ENCODE results near the gene RCN1.
"Not testable (repeated sequence)": the region's sequence is repeated elsewhere in the genome, so short reads cannot be mapped to it uniquely, and the experiment has no call there.

RCN1 gene

DNA sequence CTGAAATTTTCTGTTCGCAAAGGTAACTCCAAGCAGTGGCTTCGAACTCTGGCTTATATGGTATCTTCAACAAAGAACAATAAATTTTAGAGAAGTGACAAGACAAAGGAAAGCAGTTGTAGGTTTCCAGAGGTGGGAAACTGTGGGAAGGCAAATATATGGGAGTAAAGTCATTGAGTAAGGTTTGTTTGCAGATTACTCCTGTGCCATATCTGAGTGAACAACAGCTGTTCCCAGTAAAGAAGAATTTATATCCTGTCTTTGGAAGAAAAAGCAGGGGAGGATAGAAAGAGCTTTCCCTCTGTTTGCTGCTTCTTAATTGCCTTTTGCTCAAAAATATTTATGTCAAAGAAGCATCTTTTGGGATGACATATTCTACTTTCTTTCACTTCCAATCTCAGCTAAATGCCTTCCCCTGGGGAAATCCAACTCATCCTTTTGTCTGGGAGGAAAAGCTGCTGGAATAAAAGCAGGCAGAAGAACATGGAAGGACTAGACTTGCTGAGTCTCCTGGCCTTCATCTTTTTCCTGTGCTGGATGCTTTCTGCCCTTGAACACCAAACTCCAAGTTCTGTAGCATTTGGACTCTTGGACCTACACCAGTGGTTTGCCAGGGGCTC, 10.4 kb upstream of the RCN1 start:
- no peak for DNase-seq

DNA sequence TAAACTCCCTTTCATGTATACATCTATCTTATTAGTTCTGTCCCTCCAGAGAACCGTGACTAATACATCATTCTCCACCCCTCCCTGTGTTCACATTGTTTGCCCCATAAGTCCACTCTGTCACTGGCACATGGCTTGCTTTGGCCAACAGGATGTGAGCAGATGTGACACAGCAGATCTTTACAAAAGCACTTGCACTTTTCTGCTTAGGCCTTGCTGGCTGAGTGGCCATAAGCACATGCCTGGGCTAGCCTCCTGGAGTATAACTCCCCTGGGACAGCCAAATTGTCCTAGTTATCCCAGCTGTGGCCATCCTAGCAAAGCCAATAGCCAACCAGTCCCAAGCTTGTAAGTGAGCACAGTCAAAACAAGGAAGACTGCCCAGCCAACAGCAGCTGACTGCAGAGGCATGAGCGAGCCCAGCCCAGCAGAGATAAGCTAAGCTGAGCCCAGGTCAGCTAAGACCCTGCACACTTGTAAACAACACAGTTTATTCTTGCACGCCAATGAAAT, 9.7 kb upstream of the RCN1 start:
- no peak for DNase-seq

DNA sequence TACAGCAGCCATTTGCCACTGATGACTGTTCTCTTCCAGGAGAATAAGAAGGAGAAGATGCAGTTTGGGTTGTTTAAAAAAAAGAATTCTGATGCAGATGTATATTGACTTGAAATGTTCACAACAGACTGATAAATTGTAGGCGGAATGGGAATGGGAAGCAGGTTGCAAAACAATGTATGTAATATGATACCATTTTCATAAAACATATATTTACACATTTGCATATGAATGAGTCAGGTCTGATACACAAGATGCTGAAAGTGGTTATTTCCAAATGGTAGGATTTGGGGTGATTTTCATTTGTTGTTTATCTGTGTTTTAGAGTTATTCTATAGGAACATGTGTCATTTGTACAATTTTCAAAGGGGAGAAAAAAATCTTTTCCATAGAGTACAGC, 9.0 kb upstream of the RCN1 start:
- DNase-seq, result no peak

DNA sequence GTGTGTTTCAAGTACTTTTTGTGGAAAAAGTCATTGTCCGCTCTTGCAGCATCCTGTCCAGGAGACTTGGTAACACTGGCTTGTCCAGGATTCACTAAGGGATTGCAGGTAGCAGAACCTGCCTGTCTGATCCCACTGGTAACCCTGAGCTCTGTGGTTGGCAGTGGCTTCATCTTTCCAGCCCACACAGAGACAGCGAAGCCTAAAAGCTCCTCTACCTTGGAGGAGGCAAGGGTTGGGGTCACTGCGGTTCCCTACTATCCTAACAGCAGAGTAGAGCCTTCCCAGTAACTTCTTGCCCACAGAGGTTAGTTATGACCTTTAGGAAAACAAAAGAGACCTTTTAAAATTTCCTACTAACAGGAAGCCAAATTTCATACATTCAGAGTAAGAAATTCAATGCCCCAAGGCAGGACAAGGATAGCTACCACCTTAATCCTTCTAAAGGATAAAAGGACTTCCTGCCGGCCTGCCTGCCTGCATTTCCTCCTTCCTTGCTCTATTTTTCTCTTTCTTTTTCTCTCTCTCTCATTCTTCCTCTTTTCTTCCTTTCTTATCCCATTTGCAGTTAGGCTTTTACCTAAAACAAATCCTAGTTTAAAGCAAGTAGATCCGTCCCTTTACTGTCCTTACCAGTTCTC, 8.4 kb upstream of the RCN1 start:
- no peak for DNase-seq

DNA sequence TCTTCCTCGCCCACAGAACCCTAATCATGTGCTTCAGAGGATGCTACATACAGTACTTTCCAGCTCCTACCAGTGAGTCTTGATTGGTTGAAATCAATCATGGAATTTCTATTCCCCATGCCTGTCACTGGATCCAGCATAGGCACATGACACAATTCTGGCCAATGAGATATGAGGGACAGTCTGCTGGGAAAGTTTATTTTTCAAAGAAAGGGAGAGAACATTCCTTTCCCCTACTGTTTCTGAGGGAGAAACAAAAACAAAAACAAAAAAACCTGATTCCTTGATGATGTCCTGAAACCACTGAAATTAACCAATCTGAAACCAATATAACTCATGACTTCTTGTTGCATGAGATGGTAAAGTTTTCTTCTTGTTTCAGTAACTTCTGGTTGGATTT, 3.3 kb upstream of the RCN1 start:
- no peak for DNase-seq

DNA sequence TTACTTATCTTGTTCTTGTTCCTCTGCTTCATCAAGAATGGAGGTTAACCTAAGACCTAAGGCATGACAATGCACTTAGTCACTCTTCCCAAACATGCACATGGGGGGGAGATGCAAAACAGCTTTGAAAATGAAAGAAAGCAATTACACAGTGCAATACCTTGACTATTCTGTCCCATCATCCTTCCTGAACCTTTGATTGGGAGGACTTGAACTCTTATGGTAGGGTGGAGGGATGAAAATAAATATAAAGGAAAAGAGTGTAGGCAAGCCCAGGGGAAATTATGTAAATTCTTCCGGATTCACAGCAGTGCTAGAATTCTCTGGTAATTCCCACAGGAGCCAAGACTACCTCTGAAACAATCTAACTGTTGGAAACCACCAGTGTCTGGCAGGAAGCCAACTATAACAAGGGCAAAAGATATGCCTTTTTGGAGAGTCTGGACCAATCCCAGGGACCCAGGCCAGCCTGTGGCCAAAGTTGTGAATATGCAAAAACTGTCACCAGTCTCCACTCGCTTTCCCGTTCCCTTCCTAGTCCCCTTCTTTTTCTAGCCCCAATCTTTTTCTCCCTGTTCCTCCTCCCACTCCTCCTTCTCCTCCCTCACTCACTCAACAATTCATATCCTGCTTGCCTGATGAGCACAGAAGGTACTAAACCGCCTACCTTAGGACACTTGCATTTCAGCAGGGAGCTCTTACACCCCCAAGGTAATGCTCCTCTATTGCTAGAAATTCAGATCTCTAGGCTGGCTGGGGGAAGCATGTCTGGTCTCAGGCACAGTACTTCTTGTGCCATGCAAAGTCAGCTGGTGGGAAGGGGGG, 2.5 kb upstream of the RCN1 start:
- peak; percentile 67 for DNase-seq

DNA sequence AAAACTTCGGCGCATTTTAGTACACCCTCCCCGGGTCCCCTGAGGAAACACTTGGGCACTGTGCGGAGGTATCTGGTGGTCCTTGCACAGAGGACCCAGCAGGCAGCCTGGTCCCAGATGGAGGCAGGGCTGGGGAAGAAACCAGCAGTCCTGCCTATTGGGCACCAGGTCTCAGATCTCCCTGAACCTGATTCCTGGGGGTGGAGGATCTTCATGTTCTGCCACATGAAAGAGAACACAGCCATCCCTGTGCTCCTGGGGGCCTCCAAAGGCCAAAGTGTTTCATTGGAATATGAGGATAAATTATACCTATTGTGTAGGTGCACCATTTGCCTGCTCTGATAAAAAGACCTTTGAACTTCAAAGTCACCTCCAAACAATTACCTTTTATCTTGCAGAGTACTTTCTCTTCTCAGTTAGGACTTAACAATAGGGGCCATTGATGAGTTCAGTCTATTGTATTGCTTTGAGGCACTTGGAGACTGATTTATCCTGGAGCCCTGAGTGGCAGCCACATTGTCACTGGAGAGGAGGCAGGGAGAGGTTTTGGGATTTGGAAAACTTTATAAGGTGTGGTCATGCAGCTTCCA, 1.8 kb downstream of the RCN1 start:
- no peak for DNase-seq

DNA sequence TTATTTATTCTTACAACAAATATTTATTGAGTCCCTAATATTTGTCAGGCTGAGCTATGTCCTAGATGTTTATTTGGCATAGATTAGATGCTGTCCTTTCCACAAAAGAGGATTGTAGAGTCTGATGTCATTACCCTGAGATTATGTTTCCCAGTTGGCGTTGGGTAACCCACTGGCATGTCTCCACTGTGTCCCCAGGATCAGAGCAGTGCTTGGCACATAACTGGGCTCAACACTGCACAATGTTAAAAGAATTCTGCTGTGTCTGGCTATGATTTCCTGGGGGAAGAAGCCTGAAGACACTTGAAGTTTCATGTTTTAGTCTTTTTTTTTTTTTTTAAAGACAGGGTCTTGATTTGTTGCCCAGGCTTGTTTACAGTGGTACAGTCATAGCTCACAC, 4.0 kb downstream of the RCN1 start:
- DNase-seq, result no peak

DNA sequence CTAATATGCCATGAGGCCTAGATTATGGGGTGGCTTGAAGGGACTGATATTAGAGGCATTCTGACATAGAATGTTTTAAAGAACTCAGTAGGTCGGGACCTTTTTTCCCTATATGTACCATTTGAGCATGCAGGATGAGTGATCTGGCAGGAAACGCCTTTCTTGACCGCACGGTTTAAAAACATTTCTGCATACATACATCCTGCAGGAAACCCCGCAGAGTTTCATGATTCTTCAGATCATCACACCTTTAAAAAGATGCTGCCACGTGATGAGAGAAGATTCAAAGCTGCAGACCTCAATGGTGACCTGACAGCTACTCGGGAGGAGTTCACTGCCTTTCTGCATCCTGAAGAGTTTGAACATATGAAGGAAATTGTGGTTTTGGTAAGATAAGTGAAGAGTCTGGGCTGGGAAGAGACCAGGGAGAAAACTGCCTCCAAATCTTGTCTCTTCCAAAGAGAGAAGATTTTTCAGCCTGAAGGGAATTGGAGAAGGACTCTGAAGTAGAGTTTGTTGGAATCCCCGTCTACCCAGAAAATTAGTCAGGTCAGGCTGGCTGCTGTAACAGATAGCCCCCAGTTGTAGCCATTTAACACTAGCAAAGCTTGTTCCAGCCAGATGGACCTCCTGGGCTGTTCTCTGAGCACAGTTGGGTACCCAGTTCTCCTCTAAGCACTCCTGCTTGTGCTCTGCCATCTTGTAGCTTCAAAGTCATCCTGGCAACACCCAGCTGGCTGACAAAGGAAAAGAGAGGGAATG, 7.4 kb downstream of the RCN1 start:
- DNase-seq, result no peak

DNA sequence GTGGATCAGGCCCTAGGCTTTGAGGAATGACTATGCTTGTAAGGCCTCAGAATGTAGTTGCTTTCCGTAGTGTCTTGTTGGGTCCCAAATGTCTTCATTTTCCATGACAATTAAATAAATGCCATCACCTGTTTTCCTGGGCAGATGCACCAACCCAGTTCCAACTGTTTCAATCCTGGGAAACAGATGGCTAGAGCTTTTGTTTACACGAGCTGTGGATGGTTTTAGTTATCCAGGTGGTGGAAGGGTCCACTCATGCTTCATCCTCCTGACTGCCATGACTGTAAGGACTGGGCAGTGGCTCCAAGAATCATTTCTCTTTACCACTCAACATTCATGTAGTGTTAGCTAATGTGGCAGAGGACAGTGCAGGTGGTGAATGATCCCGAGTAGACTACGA, 8.6 kb downstream of the RCN1 start:
- peak; percentile 21 for DNase-seq

DNA sequence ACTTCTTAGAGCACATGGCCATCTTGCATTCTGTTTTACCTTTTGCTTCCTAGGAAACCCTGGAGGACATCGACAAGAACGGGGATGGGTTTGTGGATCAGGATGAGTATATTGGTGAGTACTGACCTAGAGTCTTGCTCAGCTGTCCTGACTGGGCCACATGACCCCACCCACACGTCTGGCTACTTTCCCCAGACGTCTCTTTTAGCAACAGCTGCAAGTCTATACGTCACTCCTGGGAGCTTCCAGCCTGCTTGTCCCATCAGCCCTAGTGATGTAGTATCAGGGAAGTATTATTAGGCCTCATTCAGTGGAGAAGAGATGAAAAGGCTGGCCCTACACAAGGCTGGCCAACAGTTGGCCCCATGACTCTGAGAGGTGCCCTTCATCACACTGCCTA, 9.6 kb downstream of the RCN1 start:
- no peak for DNase-seq

DNA sequence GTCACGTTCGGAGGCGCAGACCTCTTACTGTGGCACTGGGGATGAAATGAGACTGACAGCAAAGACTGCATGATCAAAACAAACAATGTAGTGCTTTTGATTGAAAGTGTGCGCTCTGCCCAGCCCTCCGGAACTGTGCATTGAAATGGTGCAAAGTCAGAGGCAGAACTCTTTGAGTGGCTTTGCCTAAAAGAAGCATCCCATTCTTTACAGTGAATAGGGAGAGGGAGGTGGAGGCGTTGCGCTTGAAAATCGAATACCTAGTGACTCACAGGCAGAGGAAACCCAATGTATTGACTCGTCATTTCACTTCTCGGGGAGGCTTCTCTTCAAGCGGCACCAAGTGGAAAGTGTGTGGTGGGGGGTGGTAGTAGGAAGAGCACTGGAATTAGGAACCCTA, 10.9 kb downstream of the RCN1 start:
- DNase-seq, result no peak

DNA sequence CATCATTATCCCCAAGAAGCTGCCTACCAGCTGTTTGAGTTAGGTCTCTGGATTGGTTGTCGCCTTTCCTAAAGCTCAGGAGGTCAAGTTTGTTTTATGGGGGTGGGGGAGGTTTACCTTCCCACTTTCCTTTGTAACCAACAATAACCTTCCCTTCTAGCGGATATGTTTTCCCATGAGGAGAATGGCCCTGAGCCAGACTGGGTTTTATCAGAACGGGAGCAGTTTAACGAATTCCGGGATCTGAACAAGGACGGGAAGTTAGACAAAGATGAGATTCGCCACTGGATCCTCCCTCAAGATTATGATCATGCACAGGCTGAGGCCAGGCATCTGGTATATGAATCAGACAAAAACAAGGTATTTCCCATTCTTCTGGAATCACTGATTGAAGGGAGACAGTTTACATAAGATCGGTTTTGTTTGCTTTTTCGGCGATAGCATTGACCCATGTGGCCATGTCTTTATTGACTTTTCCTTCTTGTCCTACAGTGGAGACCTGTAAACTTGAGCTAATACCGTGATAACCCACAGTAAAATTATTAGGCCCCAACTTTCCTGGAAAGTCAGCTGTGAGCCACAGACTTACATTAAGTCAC, 12.3 kb downstream of the RCN1 start:
- DNase-seq, result not testable (repeated sequence)

DNA sequence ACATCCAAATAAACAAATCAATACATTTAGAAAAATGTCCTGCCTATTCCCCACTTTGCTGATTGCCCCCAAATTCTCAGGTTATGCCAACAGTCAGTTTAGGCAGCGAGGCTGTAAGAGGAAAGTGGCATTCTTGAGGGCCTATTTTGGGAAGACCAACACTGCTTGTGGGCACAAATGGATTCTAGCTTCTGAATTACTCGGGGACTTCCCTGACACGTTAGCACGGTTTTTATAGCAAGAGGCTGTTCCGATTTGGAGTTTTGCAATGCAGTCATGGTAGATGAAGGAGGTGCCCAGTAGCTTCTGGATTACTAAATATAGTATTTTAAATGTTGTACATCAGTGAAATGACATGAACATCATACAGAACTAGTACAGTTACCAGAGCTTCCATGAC, 13.1 kb downstream of the RCN1 start:
- no peak for DNase-seq

DNA sequence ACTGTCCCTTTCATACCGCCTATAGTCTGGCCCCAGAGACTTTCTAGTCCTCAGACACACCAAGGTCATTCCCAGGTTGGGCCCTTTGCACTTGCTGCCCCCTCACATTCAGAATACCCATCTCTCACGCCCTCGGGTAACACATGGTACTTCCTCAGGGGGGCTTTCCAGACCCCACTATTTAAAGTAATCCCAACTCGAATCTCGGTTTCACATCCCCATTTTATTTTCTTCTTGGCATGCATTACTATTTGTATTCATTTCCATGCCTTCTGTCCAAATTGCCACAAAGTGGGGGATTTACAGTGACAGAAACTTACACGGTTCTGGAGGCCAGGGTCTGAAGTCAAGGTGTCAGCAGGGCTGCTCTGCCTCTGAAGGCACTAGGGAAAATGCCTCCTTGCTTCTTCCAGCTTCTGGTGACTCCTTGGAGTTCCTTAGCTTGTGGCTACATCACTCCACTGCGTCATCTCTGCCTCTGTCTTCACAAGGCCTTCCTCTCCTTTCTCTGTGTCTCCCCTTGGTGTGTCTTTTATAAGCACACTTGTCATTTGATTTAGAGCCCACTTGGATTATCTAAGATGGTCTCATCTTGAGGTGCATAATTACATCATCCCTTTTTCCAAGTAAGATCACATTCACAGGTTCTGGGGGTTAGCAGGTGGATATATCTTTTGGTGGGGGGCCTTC, 15.1 kb downstream of the RCN1 start:
- no peak for DNase-seq

DNA sequence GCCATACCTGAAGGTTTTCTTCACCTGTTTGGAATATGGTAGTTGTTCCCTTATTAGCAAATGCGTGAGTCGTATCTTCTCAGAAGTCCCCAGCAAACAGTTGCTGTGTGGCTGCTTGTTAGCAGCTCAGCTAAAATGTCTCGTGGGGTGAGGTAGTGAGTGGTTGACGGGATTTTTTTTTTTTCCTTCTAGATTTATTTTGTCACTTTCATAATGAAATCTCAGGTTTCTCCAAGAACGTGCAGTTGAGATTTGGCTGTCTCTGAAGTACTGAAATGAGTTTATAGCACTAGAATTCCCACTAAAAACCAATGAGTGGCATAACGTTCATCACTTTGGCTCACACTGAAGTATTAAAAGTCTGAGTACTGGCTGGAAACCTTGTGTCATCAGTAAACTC, 16.8 kb downstream of the RCN1 start:
- DNase-seq, result no peak

DNA sequence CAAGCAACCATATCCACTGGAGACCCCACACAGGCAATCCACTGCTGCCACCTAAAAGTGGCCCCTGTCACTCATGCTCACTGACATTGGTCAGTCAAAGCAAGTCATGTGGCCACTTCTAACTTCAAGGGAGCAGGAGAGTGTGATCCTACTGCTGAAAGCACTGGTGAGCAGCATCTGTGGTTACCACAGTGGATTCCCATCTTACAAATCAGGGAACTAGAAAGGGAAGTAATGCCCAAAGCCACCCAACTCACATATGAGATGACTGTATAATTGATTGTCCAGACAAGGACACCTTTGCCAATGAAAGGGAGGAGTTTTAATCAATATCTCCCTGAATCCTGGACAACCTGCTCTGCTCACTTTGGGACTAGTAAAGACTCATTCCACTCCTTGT, 17.7 kb downstream of the RCN1 start:
- no peak for DNase-seq

DNA sequence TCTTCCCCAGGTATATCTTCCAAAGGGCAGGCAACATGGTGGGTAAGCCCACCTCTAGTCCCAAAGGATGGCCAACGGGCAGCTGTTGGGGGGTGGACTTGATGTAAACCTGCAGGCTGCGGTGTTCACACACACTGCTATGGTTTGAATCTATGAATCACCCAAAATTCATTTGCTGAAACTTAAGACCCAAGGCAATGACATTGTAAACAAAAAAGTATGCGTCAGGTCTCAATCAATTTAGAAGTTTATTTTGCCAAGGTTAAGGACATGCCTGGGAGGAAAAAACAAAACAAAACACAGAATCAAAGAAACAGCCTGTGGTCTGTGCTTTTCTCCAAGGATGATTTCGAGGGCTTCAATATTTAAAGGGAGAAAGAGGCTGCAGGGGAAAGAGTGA, 18.3 kb downstream of the RCN1 start:
- no peak for DNase-seq

DNA sequence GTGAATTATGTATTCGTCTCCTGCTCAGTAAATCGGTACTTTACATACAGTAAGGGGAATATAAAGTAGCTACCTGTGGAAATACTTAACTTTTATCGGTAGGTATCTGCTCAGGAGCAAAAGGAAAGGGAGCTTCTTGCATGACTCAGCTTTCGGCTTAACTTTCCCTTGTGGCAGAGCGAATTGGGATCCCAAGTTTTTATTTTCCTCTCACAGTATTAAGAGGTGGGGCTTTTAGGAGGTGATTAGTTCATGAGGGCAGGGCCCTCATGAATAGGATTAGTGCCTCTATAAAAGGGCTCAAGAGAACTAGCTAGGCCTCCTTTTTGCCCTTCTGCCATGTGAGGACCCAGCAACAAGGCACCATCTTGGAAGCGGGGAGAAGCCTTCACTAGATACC, 18.7 kb downstream of the RCN1 start:
- DNase-seq, result no peak

DNA sequence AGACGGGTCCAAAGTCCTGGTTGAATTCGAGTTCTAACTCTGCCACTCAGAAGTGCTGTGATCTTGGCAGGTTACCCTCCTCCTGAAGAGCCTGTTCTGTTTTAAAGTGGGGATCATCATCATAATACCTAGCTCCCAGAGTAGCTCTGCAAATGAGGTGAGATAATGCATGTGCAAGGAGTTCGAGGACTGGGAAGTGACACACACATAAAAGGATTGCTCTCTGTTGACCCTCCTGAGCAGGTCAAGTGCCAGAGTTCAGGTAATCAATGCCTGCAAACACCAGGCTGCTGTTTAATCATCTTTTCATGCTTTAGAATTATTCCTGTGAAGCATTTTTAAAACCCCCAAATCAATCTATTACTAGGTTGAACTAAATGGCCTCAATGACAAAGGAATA, 19.9 kb downstream of the RCN1 start:
- DNase-seq, result no peak

DNA sequence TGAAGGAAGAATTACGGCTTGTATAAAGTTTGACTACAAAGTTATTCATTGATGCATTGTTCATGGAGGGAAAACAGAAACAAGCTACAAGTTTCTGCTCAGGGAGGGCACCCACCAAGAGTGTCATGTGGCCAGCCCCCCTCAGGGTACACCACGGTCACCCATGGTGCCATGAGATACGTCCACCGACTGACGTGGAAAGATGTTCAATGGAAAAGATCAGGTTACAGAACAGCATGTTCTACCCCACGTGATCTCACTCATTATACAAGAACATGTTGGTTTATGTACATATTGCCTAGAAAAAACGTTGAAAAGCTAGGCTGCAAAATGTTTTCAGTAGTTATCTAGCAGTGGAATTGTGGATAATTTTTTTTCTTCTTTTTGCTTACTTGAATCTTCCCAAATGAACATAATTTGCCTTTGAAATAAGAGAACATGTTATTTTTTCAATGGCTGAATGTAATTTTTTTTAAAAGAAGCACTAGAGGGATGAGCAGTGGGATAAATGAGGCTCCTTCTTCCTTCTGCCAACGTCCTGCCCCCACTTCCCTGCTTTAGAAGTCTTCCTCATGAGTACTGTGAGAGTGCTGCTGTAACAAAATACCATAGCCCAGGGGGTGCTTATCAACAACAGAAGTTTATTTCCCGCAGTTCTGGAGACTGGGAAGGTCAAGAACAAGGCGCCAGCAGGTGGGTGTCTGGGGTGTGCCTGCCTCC, 22.5 kb downstream of the RCN1 start:
- DNase-seq, result peak; percentile 99

DNA sequence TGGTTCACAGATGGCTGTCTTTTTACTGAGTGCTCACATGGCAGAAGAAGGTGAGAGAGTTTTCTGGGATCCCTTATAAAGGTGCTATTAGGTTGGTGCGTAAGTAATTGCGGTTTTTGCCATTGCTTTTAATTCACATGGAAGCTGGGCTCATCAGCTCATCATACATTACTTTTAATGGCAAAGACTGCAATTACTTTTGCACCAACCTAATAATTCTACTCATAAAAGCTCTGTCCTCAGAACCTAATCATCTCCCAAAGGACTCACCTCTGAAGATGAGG, 23.0 kb downstream of the RCN1 start:
- no peak for DNase-seq
